ENCODE results near the gene DCDC1.

- TF ChIP-seq CTCF (IDR thresholded peaks at IDR 0.05; ENCODE audit: low read depth, low read length), result no peak
- no peak for TF ChIP-seq EZH2phosphoT487 (IDR thresholded peaks at IDR 0.05; ENCODE audit: low read depth)
Measured at GRCh38 chr11:30936491-30936890, 433.0 kb downstream of the DCDC1 start.
